DOHH2 (cell line): ENCODE measurements around the gene TXNL4B.

Source experiments
- H3F3A ChIP-seq: fragments of 200-600 bp; sonication (generic), shearing (Covaris generic); 2 replicates; pipeline ENCODE4 v1.6.0; 2016; ENCODE audit warnings: antibody characterized with exemption, mild to moderate bottlenecking; ENCODE audit not compliant: control insufficient read depth, insufficient read depth
- H3K27ac ChIP-seq: fragments of 200-600 bp; sonication (generic); 2 replicates; pipeline ENCODE4 v1.5.1; 2014; ENCODE audit warnings: low read depth, mild to moderate bottlenecking, low read length, moderate library complexity
- H3K27me3 ChIP-seq: fragments of 200-600 bp; sonication (generic); 2 replicates; pipeline ENCODE4 v1.6.1; 2014; ENCODE audit warnings: mild to moderate bottlenecking, low read length, mixed read lengths; ENCODE audit not compliant: control insufficient read depth
- H3K36me3 ChIP-seq: fragments of 200-600 bp; sonication (generic); 2 replicates; pipeline ENCODE4 v1.6.1; 2014; ENCODE audit warnings: mild to moderate bottlenecking, low read length, moderate library complexity, mixed read lengths; ENCODE audit not compliant: control insufficient read depth
- H3K4me1 ChIP-seq: fragments of 200-600 bp; sonication (generic); 2 replicates; pipeline ENCODE4 v1.6.1; 2014; ENCODE audit warnings: mild to moderate bottlenecking, low read length, mixed read lengths; ENCODE audit not compliant: control insufficient read depth
- H3K4me2 ChIP-seq: fragments of 200-600 bp; sonication (generic); 2 replicates; pipeline ENCODE4 v1.6.0; 2014; ENCODE audit warnings: mild to moderate bottlenecking, low read length, moderate library complexity
- H3K4me3 ChIP-seq: fragments of 200-600 bp; sonication (generic); 2 replicates; pipeline ENCODE4 v1.5.1; 2014; ENCODE audit warnings: mild to moderate bottlenecking, low read length, mixed read lengths
- H3K79me2 ChIP-seq: fragments of 200-600 bp; sonication (generic); 2 replicates; pipeline ENCODE4 v1.6.1; 2014; ENCODE audit warnings: mild to moderate bottlenecking, low read length, mixed read lengths; ENCODE audit not compliant: control insufficient read depth
- H3K9me2 ChIP-seq: fragments of 200-600 bp; sonication (generic); replicated peaks from 2 replicates; pipeline ENCODE4 v1.6.1; 2014; ENCODE audit warnings: mild to moderate bottlenecking, low read length, mixed read lengths; ENCODE audit not compliant: control insufficient read depth
- H3K9me3 ChIP-seq: fragments of 200-600 bp; sonication (generic); 2 replicates; pipeline ENCODE4 v1.6.1; 2014; ENCODE audit warnings: antibody characterized with exemption, low read length, mixed read lengths; ENCODE audit not compliant: control insufficient read depth, insufficient read depth
- H4K20me1 ChIP-seq: fragments of 200-600 bp; sonication (generic); 2 replicates; pipeline ENCODE4 v1.6.0; 2014; ENCODE audit warnings: low read depth, mild to moderate bottlenecking, antibody characterized with exemption, low read length, moderate library complexity; ENCODE audit not compliant: control insufficient read depth, insufficient read depth
- EZH2phosphoT487 ChIP-seq: fragments of 200-600 bp; sonication (generic); IDR thresholded peaks from 2 replicates; pipeline ENCODE4 v1.6.1; 2017; ENCODE audit warnings: borderline replicate concordance, mild to moderate bottlenecking, antibody characterized with exemption, low read length, moderate library complexity, mixed read lengths
- TF ChIP-seq, protein P1 (sequence below): fragments of 200-600 bp; sonication (generic); IDR thresholded peaks from one replicate; pipeline ENCODE4 v1.5.1; 2014; ENCODE audit warnings: antibody characterized with exemption, mild to moderate bottlenecking, low read depth, low read length; ENCODE audit not compliant: poor library complexity, severe bottlenecking

The TXNL4B gene

GRCh38 chr16:72050769-72051464 is 42.5 kb downstream of the TXNL4B start:
- H3F3A ChIP-seq, result no peaks in the 10 kb centered on the region
- H4K20me1 ChIP-seq, result no peaks in the 10 kb centered on the region
- TF ChIP-seq EZH2phosphoT487, result no peak
- TF ChIP-seq, protein P1, sequence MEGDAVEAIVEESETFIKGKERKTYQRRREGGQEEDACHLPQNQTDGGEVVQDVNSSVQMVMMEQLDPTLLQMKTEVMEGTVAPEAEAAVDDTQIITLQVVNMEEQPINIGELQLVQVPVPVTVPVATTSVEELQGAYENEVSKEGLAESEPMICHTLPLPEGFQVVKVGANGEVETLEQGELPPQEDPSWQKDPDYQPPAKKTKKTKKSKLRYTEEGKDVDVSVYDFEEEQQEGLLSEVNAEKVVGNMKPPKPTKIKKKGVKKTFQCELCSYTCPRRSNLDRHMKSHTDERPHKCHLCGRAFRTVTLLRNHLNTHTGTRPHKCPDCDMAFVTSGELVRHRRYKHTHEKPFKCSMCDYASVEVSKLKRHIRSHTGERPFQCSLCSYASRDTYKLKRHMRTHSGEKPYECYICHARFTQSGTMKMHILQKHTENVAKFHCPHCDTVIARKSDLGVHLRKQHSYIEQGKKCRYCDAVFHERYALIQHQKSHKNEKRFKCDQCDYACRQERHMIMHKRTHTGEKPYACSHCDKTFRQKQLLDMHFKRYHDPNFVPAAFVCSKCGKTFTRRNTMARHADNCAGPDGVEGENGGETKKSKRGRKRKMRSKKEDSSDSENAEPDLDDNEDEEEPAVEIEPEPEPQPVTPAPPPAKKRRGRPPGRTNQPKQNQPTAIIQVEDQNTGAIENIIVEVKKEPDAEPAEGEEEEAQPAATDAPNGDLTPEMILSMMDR, result no peak
- H3K9me2 ChIP-seq, result no peaks in the 10 kb centered on the region
- no peak overlapping the region for H3K4me2 ChIP-seq
- no peaks in the 10 kb centered on the region for H3K36me3 ChIP-seq
- H3K9me3 ChIP-seq, result peaks cover 4% of the 10 kb centered on the region; the same call in 1 of the 2 replicates
- H3K4me1 ChIP-seq, result no peaks in the 10 kb centered on the region
- H3K79me2 ChIP-seq, result no peaks in the 10 kb centered on the region
- no peak overlapping the region for H3K4me3 ChIP-seq
- H3K27ac ChIP-seq, result no peak overlapping the region
- 0 out of 2 replicates have a peak, but pooled peaks cover 2% of the 10 kb centered on the region for H3K27me3 ChIP-seq

- Histone ChIP-seq H3K79me2 (no peaks in the 10 kb centered on the region), H3K9me3 (peaks cover 4% of the 10 kb centered on the region; the same call in 1 of the 2 replicates), H4K20me1 (no peaks in the 10 kb centered on the region), H3K4me3 (no peak overlapping the region), H3K4me1 (no peaks in the 10 kb centered on the region), H3F3A (no peaks in the 10 kb centered on the region), H3K27ac (no peak overlapping the region), H3K27me3 (0 out of 2 replicates have a peak, but pooled peaks cover 2% of the 10 kb centered on the region), H3K9me2 (no peaks in the 10 kb centered on the region), H3K36me3 (no peaks in the 10 kb centered on the region), H3K4me2 (no peak overlapping the region)
- TF ChIP-seq, protein P1, result no peak
- TF ChIP-seq EZH2phosphoT487, result no peak
Measured at GRCh38 chr16:72049110-72049509, 44.3 kb downstream of the TXNL4B start.

DNA sequence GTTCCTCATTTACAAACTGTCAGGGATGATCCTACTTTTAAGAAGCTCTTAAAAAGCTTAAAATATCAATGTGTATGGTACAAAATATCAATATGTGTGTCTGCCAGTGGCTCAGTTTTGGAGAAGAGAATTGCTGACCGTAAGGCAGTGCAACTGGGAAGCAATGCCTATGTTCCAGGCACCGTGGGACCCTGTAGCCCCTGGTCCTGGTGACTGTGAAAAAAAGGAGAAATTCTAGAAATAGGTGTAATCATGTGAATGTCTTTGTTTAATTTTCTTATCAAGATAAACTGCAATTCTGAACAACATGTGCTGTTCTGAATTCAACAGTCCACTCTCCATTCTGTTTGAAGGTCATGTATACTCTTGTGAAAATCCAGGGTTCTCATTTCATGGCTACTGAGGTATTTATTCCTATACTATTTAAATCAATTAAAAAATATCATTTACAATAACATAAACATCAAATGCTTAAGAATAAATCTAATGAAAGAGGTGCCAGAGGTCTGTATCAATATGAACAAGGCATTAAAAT is 48.5 kb downstream of the TXNL4B start:
- Histone ChIP-seq H3K4me3 (no peak overlapping the region), H3K27me3 (no peaks in the 10 kb centered on the region), H3K27ac (no peak overlapping the region), H3K9me3 (peaks cover 4% of the 10 kb centered on the region; the same call in 1 of the 2 replicates), H3K79me2 (no peaks in the 10 kb centered on the region), H3F3A (no peaks in the 10 kb centered on the region), H3K4me2 (no peak overlapping the region), H3K36me3 (no peaks in the 10 kb centered on the region), H3K9me2 (no peaks in the 10 kb centered on the region), H4K20me1 (no peaks in the 10 kb centered on the region), H3K4me1 (no peaks in the 10 kb centered on the region)
- TF ChIP-seq, protein P1, result no peak
- no peak for TF ChIP-seq EZH2phosphoT487
